CD4-positive, alpha-beta T cell treated with Interleukin-17A for 1 hour (primary cell): ENCODE data around the gene DNASE1L1.
"Not testable (repeated sequence)": the region's sequence is repeated elsewhere in the genome, so short reads cannot be mapped to it uniquely, and the experiment has no call there.

Experiments
- DNase-seq: peaks from one replicate; pipeline ENCODE4 v3.0.0-alpha.2; 2020

DNASE1L1 gene

GRCh38 chrX:154403192-154403591 is 5.9 kb downstream of the DNASE1L1 start:
- no peak for DNase-seq

DNA sequence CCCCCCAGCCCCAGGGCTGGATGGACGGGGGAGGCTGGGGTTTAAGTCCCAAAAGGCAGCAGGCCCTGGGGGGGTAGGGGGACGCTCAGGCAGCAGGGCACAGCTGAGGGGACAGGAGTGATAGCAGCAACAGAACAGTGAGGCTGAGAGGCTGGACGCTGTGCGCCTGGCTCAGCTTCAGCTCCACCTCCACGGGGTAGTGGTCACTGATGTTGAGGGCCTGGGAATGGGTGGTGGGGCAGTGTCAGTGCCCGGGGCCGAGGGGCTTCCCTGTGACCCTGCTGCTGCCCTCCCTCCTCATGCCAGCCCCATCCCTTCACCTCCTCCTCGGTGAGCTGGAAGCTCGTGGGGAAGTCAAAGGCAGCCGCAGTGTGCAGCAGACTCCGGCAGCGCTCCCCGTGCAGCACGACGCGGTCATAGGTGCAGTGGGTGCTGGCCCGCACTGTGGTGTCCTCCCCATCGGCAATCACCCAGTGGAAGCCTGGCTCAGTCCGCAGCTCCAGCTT is 6.4 kb downstream of the DNASE1L1 start:
- no peak for DNase-seq

- no peak for DNase-seq
These were observed 7.0 kb downstream of the DNASE1L1 start for GRCh38 chrX:154401918-154402621.

DNA sequence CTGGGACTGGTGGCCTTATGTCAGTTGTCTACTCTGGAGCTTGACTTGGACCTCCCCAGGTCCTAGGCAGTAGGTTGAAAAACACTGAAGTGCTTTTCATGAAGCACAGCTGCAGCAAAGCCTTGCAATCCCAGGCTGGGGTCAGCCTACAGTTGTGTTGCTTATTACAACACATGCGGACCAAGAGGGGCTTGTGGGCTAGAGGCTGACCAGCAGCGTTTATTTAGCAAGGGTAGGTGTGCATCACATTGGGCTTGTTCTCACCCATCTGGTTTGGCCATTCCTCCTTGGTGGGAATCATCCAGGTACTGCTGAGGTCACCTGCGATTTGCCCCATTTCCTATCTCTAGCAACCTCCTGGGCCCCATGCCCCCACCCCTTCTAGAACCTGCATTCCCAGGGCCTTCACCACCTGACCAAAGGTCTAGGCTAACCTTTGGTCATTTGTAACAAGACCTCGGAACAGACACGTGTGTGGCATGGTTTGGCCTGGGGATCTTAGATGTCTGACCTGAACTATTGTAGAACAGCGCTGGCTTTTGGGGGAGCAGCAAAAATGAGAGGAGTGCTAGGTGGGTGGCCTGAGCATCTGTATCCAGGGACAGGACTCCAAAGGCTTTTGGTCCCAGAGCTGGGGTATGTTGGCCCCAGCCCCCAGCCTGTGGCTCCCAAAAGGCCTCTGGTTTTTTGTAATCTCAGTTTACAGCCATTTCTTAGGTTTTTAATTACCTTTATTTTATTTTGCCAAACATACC is 7.8 kb downstream of the DNASE1L1 start:
- peak; percentile 34 for DNase-seq

GRCh38 chrX:154400369-154400817 is 8.7 kb downstream of the DNASE1L1 start:
- DNase-seq: not testable (repeated sequence)

GRCh38 chrX:154399527-154400368 is 9.3 kb downstream of the DNASE1L1 start:
- DNase-seq: peak; percentile 52

DNA sequence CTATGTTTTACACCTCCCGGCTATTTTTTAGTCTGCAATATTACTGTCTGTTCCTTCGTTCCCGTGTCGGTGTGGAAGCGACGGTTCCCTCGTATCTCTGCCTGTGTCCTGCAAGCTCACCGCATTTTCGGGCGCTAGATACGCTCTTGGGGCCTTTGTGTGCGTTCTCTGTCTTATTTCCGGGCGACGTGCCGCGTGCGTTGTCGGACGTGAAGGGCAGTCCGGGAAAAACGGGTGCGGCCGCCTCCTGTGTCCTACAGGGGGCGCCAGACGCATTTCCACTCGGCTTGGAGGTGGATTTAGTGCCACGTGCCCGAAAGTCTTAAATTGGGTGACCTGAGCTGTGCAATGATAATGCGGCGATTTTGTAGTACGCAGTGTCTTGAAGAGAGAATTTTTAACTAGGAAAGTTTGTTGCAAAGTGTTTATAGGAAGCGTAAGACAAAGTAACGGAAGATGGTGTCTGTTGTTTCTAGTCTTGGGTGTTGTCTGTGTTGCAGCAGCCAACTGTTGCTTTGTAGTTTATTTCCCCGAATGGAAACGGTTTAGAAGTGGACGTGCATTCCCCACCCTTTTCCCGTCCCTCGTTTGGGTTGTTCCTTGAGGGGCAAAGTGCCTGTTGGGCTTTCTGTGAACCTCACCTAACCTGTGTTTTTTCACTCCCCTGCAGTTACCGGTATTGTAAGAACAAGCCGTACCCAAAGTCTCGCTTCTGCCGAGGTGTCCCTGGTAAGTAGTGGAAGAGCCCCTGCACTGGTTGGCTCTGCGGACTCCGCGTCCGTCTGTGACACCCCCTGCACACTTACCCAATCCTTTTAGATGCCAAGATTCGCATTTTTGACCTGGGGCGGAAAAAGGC is 10.2 kb downstream of the DNASE1L1 start:
- DNase-seq: peak; percentile 88

DNA sequence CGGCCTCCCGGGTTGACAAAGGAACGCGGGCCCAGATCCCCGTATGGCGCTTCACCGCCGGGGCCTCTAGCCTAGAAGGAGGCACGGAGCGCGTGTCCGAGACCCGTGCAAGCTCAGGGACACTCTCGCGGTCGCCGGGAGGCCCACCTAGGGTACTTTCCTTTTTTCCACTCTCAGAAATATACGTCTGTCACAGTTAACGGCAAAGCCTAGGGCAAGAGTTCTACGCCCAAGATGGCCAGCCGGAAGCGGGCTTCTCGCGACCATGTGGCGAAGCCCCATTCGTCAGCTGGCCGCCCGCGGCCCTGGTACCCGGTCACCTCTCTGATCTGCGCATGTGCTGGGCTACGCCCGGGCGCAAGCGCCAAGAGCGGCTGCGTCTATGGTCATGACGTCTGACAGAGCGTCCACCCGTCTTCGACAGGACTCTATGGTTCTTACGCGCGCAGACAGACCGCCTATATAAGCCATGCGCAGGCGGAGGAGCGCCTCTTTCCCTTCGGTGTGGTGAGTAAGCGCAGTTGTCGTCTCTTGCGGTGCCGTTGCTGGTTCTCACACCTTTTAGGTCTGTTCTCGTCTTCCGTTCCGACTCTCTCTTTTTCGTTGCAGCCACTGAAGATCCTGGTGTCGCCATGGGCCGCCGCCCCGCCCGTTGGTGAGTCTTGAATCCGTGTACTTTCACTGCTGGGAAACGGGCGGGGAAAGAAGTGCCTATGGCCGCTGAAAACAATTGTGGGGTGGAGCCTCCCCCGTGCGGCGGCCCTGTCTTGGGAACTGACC is 11.0 kb downstream of the DNASE1L1 start, which contains the start of gene RPL10:
TSS of gene RPL10 (plus strand) at position 490 of the 780 bp plus-strand sequence. CDS start at position 633, 143 bp downstream.
- peak; percentile 95 for DNase-seq

DNA sequence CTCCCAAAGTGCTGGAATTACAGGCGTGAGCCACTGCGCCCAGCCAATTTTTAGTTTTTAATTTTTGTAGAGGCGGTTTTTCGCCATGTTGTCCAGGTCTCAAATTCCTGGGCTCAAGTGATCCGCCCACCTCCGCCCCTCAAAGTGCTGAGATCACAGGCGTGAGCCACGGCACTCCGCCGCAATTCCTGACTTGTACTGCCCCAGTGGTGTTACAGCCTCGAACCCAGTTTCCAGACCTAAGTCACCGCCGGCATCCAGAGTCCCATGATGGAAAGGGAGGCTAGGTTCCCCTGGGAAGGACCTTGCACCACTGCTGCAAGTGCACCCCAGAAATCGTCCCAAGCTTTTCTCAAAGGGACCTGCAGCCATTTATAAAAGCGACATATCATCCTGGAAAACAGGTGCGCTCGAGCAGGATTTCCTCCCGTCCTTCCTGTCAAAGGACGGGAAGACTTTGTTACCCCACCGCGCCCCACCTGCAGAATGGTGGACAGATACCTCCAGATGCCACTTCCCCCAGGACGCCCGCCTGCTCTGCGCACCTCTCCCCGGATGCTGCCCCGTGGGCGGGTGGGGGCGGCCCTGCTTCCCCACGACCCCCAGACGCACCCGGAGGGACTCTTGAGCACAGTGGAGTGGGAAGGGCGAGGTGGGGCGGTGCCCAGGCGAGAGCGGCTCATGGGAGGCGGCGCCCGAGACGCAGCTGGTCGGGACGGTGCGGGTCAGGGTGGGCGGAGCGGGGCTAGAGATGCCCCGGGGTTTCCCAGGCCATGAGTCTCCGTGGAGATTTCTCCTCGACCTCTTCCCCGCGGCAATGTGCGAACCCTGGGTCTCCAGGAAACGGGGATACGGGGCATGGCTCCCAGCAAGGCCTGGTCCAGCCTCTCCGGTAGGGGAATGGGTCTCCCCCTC is 11.8 kb downstream of the DNASE1L1 start:
- DNase-seq: peak; percentile 67

- DNase-seq: not testable (repeated sequence)
These were observed 12.7 kb downstream of the DNASE1L1 start for GRCh38 chrX:154396363-154396762.

DNA sequence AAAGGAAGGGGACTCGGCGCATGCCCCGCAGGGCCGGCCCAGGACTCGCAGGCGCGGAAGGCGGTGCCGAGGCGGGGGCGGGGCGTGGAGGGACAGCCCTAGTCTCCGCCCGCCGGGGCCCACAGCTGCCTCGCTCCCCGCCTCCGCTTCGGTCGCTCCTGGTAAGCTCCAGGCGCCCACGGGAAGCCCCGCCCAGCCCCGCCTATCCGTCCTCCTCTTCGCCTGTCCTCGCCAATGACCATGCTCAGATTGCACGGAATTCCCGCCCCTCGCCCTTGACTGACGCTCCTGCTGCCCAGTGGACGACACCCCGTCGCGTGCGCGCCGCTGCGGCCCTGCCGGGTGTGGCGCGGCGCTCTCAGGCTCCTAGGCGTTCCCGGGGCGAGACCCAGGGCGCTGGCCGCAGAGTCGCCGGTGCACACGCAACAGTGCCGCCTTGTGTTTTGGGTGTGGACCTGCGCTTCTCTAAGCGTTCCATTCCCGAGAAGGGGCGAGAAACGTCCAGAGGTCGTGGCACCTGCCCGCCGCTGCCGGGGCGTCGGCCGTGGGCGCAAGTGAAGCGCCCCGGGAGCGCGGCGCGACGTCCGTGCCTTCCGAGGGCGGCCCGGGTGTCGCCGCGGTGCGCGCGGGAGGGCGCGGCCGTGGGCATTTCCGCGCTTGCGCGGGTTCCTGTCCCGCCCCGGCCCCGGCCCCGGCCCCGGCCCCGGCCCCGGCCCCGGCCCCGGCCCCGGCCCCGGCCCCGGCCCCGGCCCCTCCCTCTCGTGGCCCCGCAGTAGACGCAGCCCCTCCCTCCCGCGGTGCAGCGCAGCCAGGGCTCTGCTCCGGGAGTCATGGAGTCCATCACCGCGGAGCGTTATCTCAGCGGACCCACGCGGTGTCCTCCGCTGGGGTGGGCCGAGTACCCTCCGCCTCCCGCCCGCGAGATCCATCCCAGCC is 19.0 kb downstream of the DNASE1L1 start:
- peak; percentile 51 for DNase-seq

DNA sequence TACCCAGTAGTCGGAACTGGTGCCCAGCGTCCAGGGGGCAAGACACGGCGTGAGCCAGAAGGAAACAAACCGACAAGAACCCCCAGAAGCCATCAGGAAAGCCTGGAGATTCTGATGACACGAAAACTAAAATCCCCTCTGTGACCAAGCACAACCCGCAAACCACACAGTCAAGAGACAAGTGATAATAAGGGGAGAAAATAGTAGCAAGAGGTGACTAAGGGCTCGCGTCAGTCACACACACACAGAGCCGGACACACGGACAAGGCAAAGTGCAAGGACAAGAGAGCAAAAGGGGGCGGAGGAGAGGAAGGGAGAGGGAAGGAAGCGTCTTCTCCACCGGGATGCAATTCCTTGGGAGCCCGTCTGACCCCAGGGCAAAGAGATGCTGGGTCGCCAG is 20.4 kb downstream of the DNASE1L1 start:
- DNase-seq: not testable (repeated sequence)

- DNase-seq: not testable (repeated sequence)
These were observed 21.0 kb downstream of the DNASE1L1 start for GRCh38 chrX:154388094-154388493.

DNA sequence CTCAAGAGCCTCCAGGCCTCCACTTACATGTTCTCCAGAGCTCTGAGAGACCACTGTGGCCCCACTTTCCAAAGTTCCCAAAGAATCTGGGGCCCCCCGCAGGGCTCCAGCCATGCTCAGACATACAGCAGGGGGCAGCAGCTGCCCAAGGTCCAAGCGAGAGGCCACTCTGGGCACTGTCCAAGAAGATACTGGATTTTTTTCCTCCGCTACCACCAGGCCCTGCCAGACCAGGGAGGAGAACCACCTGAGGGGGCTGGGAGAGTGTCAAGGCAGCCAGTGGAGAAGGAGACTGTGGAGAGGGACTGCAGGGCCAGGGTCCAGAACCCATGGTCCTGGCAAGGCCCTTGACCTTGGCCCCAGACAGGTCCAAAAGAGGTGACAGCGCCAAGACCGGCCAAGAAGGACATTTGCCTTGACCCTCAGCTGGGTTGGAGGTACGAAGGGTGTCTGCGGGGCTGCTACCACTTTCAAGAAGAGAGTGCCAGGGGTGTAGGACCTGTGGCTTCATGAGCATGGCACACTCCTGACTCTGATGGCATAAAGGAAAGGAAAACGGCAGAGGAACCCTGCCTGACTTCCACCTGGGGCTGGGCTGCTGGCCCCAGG is 24.7 kb downstream of the DNASE1L1 start:
- no peak for DNase-seq

- DNase-seq: no peak
These were observed 25.4 kb downstream of the DNASE1L1 start for GRCh38 chrX:154383359-154384283.

GRCh38 chrX:154382483-154383069 is 26.5 kb downstream of the DNASE1L1 start:
- no peak for DNase-seq

- DNase-seq: no peak
These were observed 27.8 kb downstream of the DNASE1L1 start for GRCh38 chrX:154381271-154381670.
